Tibial nerve (tissue), 4 donors: ENCODE results near the gene EFEMP2. TPM values are rescaled to one million over a fixed set of nuclear protein-coding genes. Genes with fewer than 3 reads are reported as not detected.
A peak's percentile ranks its signal among the peaks of the same experiment; 100 is the strongest.

Experiments
- DNase-seq, 2 donors: peaks; one replicate each; pipeline ENCODE4 v3.0.0-alpha.2; 2019; ENCODE audit warnings: low spot score in 2 of 2
- H3K27ac ChIP-seq, 4 donors: fragments of 200-600 bp; sonication (generic) in 3 of 4; one replicate each; pipeline ENCODE4 v1.5.1; 2017 to 2019; ENCODE audit warnings: mild to moderate bottlenecking in 1 of 4
- H3K27me3 ChIP-seq, 2 donors: fragments of 200-600 bp; sonication (generic) in 1 of 2; one replicate each; pipeline versions ENCODE4 v1.5.1 to v1.6.0; 2017 to 2019
- H3K36me3 ChIP-seq, 3 donors: fragments of 200-600 bp; sonication (generic); one replicate each; pipeline ENCODE4 v1.5.1; 2018 to 2019
- H3K4me1 ChIP-seq, 4 donors: fragments of 200-600 bp; sonication (generic) in 3 of 4; one replicate each; pipeline ENCODE4 v1.5.1; 2017 to 2019
- H3K4me3 ChIP-seq, 4 donors: fragments of 200-600 bp; sonication (generic) in 3 of 4; one replicate each; pipeline ENCODE4 v1.5.1; 2017 to 2019; ENCODE audit warnings: mild to moderate bottlenecking in 1 of 4, moderate library complexity in 1 of 4
- H3K9me3 ChIP-seq, 4 donors: fragments of 200-600 bp; sonication (generic) in 3 of 4; one replicate each; pipeline ENCODE4 v1.5.1; 2017 to 2019
- CTCF ChIP-seq, 5 experiments: fragments of 200-600 bp in 3 of 5; fragments of 450-650 bp in 2 of 5; sonication (generic) in 3 of 5; IDR thresholded peaks; one replicate each; pipeline ENCODE4 v1.5.1; 2016 to 2019; ENCODE audit warnings: antibody characterized with exemption in 5 of 5, mild to moderate bottlenecking in 3 of 5, moderate library complexity in 2 of 5
- EP300 ChIP-seq, 2 donors: sonication (generic); formaldehyde crosslinking; IDR thresholded peaks; one replicate each; pipeline ENCODE4 v1.6.1; 2017; ENCODE audit warnings: antibody characterized with exemption in 2 of 2, mild to moderate bottlenecking in 1 of 2
- POLR2A ChIP-seq, 2 donors: fragments of 450-650 bp; IDR thresholded peaks; one replicate each; pipeline ENCODE4 v1.6.1; 2017; ENCODE audit warnings: antibody characterized with exemption in 2 of 2, mild to moderate bottlenecking in 2 of 2, moderate library complexity in 2 of 2
- WGBS, 2 donors: methylation state at CpG; one replicate each; pipeline ENCODE4 v1.1.5; 2018; 5-methylcytosine and 5-hydroxymethylcytosine counted together
- total RNA-seq, 4 donors: library from RNA; depleted of rRNA; stranded (reverse); fragments of >200 nt; gene quantifications; one replicate each; pipeline ENCODE4 v1.1.0, GENCODE V29; 2016

Gene EFEMP2
- total RNA-seq, 4 donors from 2014 or later, result 59.2 to 92.7 (median 82.0) TPM

DNA sequence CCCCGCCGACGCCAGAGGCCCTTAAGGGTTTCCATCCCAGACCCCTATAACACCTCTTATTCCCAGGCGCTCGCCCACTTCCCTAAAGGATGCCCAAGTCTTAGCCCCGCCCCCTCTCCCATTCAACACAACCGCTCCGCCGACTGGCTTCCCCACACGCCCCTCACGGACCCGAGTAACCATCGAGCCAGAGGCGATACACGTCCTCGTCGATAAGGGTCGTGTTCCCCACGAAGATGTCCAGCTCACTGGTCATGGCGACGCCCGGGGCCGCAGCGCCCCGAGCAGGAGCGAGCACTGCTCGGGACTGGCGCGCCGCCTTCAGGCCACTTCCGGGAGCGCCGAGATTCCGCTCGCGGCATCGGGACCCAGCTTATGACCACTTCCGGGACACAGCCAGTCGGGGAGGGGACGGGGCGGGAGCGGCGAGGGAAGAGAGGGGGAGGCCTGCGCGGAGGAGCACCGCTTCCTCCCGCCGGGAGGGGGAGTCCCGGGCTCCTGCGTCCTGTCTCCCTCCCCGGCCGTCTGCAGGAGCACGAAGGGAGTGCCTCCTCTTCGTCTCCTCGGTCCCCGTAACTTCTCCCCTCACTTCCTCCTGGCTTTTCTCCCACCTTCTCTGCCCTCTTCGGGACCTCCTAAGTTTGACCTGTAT lies 15.7 kb upstream of the EFEMP2 start, which contains the start of gene FIBP:
TSS of gene FIBP (minus strand) at position 309 of the 652 bp plus-strand sequence. CDS start at position 256, 53 bp downstream.
- Histone ChIP-seq H3K4me1 (peaks cover 0 to 67% (median 43%) of the 10 kb centered on the region in 4 donors), H3K27ac (peak within 1 kb of the TSS; percentile 92 to 99 (median 95)), H3K9me3 (no peaks in the 10 kb centered on the region), H3K4me3 (peak within 1 kb of the TSS; percentile 56 to 93 (median 74)), H3K27me3 (no peaks in the 10 kb centered on the region), H3K36me3 (peaks cover 0 to 37% (median 0%) of the 10 kb centered on the region in 3 donors)
- WGBS, 2 donors, result 0 to 1% methylated on average over 31 to 52 of the region's 57 CpGs
- TF ChIP-seq EP300 (IDR thresholded peaks at IDR 0.05), result peak; percentile 91 to 95
- peak; percentile 79 to 99 (median 98) for TF ChIP-seq CTCF (IDR thresholded peaks at IDR 0.05)
- TF ChIP-seq POLR2A (IDR thresholded peaks at IDR 0.05), result peak; percentile 89 to 93
- peak; percentile 94 to 96 for DNase-seq

DNA sequence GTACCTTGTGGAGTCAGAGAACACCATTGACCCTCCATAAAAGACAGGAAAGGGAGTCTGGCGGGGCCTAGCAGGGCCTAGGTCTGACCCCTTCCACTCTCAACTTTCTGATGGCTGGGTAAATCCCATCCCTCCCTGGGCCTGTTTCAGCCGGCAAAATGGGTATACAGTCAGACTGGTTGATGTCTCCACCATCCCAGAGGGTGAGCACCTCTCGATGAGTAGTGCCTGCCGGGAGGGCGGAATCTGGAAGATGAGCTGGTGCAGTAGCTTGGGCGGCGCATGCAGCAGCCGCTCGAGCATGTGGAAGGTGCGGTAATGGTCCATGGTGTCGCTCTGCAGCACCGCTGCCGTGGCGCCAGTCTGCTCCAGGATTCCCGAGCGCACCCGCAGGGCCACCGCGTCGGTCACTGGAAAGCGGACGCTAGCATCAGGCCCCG lies 15.1 kb upstream of the EFEMP2 start:
- TF ChIP-seq POLR2A (IDR thresholded peaks at IDR 0.05) (no peak), EP300 (IDR thresholded peaks at IDR 0.05) (no peak), CTCF (IDR thresholded peaks at IDR 0.05) (no peak)
- Histone ChIP-seq H3K4me3 (peak overlapping the region; percentile 56 to 93 (median 74)), H3K4me1 (peaks cover 0 to 61% (median 38%) of the 10 kb centered on the region in 4 donors), H3K27me3 (no peaks in the 10 kb centered on the region), H3K9me3 (no peaks in the 10 kb centered on the region), H3K36me3 (peaks cover 0 to 42% (median 0%) of the 10 kb centered on the region in 3 donors), H3K27ac (peak overlapping the region; percentile 92 to 99 (median 95))
- WGBS, 2 donors, result 0 to 2% methylated on average over 23 of the region's 23 CpGs
- no peak for DNase-seq

- no peaks in the 10 kb centered on the region for H3K27me3 ChIP-seq
- peak overlapping the region in 3 of 4 donors; percentile 92 to 99 (median 98) for H3K27ac ChIP-seq
- no peaks in the 10 kb centered on the region for H3K9me3 ChIP-seq
- peaks cover 0 to 55% (median 32%) of the 10 kb centered on the region in 4 donors for H3K4me1 ChIP-seq
- H3K36me3 ChIP-seq, result peaks cover 0 to 49% (median 0%) of the 10 kb centered on the region in 3 donors
- DNase-seq, result no peak
- no peak for TF ChIP-seq CTCF (IDR thresholded peaks at IDR 0.05)
- no peak for TF ChIP-seq EP300 (IDR thresholded peaks at IDR 0.05)
- 76 to 77% methylated on average over 14 of the region's 14 CpGs for WGBS, 2 donors
- peak overlapping the region in 2 of 4 donors; percentile 67 to 93 for H3K4me3 ChIP-seq
Measured at GRCh38 chr11:65886826-65887722, 14.5 kb upstream of the EFEMP2 start.

- TF ChIP-seq EP300 (IDR thresholded peaks at IDR 0.05) (no peak), CTCF (IDR thresholded peaks at IDR 0.05) (no peak), POLR2A (IDR thresholded peaks at IDR 0.05) (no peak)
- Histone ChIP-seq H3K36me3 (peaks cover 0 to 56% (median 0%) of the 10 kb centered on the region in 3 donors), H3K4me3 (no peak overlapping the region), H3K9me3 (no peaks in the 10 kb centered on the region), H3K27me3 (no peaks in the 10 kb centered on the region), H3K4me1 (peaks cover 0 to 44% (median 23%) of the 10 kb centered on the region in 4 donors), H3K27ac (no peak overlapping the region)
- no peak for DNase-seq
- WGBS, 2 donors, result 89 to 92% methylated on average over 11 to 12 of the region's 12 CpGs
Measured at GRCh38 chr11:65885808-65886536, 13.4 kb upstream of the EFEMP2 start.
